ENCODE measurements around the gene BTN2A1. TPM values are rescaled to one million over a fixed set of nuclear protein-coding genes. Genes with fewer than 3 reads are reported as not detected.

BTN2A1 gene
- 10.2 and 10.8 TPM in 2 replicates for total RNA-seq (ENCODE audit: low replicate concordance)

DNA sequence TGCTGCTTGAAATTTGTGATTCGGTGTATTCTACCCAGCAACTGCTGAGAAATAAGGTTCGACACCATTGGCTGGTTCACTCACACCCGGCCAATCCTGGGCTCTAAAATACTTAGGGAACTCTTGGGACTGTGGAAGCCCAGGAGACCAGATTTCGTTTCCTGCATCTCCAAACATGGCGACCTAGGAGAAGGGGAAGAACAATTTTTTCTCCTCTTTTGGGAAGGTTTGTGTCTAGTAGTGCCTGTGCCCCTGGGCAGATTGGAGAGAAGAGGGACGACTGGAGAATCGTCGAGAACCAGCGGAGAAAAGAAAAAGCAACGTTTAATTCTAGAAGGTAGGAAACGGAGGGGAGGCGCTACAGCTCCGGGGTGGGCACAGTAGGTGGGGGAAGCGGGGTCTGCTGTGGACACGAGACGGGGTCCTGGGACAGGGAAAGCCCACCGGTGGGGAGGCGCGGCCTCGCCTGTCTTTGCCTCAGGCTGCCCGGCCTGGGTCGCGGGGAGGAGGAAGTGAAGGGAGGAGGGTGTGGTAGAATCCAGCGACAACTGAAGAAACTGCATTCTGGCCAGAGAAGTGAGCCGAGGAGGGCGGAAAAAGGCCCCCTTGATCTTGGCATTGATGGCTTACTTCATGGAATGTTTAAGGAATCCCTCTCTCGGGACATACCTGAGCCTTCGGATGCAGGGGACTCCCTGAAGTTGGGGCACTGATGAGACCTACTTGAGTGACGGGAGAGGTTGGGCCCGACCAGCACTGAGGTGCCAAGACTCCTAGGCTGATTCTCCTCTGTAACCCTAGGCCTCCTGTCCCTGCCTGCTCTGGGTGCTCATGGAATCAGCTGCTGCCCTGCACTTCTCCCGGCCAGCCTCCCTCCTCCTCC lies at the start of gene BTN2A1:
BTN2A1 (plus strand) TSS at position 150 of the 883 bp plus-strand sequence; CDS start at position 832, 682 bp downstream.

DNA sequence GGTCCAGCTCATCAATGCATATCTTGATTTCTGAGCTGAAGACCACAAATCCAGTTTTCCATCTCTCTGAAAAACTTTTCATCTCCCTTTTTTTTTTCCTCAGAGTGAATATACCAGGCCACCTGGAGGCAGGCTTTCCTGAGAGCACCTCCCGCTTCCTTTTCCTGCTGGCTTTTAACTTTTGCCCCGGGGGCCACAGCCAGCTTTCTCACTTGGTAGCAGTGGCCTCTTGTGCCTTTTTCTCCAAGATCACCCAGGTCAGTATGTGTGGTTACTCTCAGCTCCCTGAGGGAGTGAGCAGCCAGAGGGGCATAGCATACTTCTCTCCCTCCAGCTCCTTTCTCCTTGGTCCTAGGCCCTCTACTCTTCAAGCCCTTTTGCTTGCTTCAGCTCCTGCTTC lies 42.3 kb downstream of the BTN2A1 start, which contains the start of gene BTN1A1:
BTN1A1 (plus strand) TSS at position 202 of the 400 bp plus-strand sequence. CDS start 984 bp downstream, outside the sequence.

Other genes starting within 250 kb of the BTN2A1 start
- gene BTN3A2, start 92.8 kb upstream of the BTN2A1 start, total RNA-seq (ENCODE audit: low replicate concordance), result 24.1 and 128 TPM in 2 replicates
- gene BTN2A2, start 74.8 kb upstream of the BTN2A1 start, total RNA-seq (ENCODE audit: low replicate concordance), result 9.2 and 12.8 TPM in 2 replicates
- 12.9 and 67.2 TPM in 2 replicates for gene BTN3A1, start 55.7 kb upstream of the BTN2A1 start, total RNA-seq (ENCODE audit: low replicate concordance)
- gene BTN3A3, start 17.5 kb upstream of the BTN2A1 start, total RNA-seq (ENCODE audit: low replicate concordance), result 12.6 and 60.5 TPM in 2 replicates
- gene BTN1A1, start 42.3 kb downstream of the BTN2A1 start, total RNA-seq (ENCODE audit: low replicate concordance), result not detected in 2 replicates
- gene HMGN4, start 80.4 kb downstream of the BTN2A1 start, total RNA-seq (ENCODE audit: low replicate concordance), result 32.6 and 70.1 TPM in 2 replicates
- 10.5 and 14.0 TPM in 2 replicates for gene ABT1, start 139.0 kb downstream of the BTN2A1 start, total RNA-seq (ENCODE audit: low replicate concordance)
- gene ZNF322, start 201.8 kb downstream of the BTN2A1 start, total RNA-seq (ENCODE audit: low replicate concordance), result 7.8 and 13.6 TPM in 2 replicates

Data from smooth muscle cell of the coronary artery (primary cell).